GM18502 (cell line): ENCODE measurements around the gene WDR86.

Experiments used
- ATAC-seq: cut with Tn5 transposase; IDR thresholded peaks from one replicate; pipeline ENCODE4 v1.9.1; 2021; ENCODE audit warnings: mild to moderate bottlenecking; ENCODE audit not compliant: unreplicated experiment, poor library complexity

The WDR86 gene

DNA sequence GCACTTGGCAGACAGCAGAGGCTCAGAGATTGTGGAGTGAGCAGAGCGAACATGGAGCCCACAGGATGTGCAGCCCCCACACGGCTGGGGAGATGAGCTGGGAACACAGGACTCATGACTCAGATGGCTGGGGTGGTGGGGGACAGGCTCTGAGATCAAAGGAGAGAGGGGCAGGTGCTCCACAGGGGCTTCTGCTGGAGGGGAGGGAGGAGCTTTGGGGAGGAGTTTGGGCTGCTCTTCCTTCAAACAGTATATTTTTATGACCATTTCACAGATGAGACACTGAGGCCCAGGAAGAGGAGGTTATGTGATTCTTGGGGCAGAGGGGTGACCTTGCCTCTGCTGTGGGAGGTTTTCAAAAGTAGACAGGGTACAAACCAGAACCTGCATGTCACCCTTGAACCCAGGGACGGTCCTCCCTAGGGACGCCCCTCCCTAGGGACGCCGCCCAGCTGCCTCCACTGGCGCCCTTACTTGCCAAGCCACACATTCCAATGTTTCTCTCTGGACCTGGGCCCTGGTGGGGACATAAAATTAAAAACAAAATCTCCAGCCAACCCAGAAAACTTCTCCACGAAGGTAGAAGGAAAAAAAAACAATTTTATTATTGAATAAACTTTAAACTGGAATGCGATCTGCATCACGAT lies 31.1 kb upstream of the WDR86 start:
- no peak for ATAC-seq

DNA sequence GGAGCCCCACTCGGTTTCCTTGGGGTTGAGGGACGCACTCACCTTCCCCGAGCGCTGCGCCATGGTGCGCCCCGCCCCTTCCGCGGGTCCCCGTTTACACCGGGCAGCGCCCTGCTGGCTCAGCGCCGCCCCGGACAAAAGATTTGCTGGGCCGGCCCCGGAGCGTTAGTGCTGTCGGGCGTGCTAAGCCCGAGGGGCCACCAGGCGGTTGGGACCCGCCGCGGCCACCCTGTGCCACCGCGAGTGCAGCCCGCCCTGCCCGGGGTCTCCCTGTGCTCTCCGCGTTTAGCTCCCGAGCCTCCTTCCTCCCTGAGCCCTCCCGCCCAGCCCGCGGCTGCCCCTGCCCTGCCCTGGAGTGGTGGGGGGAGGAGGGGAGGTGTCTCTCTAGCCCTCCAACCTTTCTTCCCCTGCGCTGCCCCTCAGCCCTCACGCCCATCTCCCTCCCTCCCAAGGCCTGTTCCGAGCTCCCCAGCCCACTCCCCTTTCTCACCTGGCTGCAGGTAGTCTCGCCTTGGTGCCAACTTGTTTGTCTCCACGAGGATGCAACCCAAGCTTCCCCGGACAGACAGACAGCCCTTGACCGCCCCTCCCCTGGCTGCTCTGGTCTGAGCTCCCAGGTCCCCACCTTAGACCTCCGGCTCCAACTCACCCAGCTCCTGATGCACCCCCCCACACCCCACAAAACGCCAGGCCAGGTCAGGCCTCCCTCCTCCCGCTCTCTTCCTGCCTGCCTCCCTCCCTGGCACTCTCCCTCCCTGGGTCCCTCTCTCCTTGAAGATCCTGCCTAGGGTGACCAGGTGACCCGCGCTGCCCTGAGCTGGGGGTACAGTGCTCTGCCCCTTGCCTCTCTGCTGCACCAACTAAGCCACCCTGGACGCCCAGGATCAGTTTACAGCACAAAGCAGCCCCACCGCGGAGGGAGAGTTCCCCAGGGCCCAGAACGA lies 30.3 kb upstream of the WDR86 start, which contains the start of gene CRYGN:
Gene CRYGN, minus strand, starts transcription at position 287 of the 944 bp plus-strand sequence. Its CDS starts 224 bp downstream, at position 63.
- ATAC-seq: no peak

DNA sequence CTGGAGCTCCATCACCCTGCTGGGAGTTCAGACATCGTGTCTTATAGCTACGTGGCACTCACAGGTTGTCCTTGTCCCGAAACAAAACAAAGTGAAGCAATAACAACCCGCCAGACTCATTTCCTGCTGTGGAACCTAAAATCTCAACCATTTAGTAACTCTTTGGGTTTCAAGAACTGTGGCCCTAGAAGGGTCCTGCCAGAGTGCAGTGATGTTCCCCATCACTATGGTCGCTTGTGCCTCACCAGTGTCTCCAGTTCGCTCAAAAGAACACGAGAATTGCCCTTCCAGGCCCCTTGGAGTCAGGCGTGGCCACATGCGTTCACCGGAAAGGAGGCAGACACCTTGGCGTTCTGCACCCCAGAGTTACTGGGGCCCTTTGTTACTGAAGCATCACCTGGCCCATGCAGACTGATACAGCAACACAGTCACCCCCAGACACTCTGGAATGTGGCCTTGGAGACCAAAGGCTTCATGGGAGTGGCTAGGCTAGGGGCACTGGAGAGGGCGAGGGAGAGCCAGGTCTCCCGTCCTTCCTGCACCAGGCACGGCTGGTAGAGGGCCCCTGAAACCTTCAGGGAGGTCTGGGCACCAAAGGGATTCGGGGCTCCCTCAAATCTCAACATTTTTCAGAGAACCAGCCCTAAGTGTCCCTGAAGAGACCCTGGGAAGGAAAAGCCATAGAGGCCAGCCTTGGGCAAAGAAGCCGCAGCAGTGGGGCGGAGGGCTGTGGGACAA lies 29.2 kb upstream of the WDR86 start:
- no peak for ATAC-seq

DNA sequence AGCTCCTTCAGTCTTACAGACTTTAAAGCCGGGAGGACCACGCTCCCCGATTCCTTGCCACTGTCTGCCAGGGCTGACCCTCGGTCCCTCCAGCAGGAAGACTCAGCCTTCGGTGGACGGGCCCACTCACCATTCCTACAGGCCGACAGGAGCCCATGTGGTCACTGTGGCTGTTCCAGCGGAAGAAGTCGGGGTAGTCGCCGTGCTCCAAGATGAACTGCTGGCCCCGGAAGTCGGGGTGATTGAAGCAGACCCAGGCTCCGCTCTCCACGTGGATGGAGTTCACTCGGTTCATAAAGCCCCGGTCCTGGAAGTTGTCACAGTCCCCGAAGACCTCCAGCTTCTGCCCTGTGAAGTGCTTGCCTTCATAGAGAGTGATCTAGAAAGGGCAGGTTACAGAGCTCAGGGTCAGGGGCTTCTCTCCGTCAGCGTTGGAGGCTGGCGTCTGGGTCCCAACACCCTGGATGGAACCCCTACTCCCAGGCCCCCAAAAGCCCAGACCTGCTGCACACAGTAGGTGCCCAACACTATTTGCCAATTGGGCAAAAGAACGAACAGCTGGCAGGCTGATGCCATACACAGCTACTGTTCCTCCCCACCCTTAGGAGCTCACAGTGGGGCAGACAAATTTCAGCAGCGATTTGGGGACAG lies 28.2 kb upstream of the WDR86 start:
- no peak for ATAC-seq

DNA sequence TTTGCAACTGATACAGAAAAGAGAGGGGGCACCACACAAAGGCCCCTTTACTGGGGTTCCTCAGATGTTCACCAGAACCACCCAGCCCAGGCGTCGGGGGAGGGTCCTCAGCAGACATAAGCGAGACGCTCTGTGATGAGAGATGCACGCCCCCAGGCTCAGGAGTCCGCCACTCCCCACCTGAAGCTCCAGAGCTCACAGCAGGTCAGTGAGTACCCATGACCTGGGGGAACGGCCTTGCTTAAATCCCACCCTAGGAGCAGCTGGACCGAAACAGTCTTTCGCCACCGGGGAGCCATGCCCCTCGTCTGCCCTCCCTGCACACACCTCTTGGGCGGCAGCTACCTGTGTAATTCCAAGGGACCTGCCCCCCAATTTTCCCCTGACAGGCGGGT lies 27.3 kb upstream of the WDR86 start:
- ATAC-seq: no peak

DNA sequence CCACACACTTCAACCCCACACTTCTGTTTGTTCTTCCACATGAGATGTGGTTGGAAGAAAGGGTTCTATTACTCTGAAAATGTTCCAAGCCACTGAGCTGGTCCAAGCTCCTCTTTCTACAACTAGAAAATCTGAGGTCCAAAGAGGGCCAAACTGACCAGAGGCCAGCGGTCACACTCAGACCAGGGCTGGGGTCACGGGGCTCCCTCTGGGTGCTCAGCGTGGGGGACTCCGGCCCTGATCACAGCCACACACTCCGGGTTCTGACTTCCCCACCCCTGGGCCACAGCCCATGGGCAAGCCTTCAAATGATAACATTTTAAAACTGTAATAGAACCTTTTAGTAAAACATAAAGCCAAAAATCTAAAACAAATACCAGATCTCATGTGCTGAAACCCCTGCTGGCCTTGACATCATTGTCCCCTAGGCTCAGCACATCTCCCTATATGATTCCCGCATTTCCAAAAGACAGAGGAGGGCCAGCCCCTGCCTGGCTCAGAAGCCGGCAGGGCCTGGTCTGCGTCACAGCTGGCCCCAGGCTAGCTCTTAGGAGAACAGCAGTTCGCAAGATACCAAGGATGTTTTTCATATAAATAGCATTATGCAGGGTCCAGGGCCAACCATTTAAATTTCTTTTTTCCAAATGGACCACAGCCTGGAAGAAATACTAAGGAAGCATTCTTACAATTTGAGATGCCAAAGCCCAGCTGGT lies 26.8 kb upstream of the WDR86 start:
- no peak for ATAC-seq

DNA sequence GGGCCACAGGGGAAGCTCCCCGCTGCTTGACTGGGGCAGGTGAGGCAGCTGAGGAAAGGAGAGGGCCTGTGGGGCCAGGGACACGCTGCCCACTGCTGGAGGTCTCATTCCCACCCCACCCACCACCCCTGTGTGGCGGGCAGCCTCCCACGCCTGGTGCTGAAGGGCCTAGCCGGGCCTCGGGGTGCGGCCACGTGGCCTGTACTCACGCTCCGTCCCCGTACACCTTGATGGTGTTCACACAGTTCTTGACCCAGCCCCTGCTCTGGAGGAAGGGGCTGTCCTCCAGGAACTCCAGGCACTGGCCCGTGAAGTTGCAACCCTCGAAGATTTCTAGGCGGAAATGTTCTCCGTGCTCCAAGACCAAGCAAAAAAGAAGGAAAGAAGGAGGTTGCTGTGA lies 26.1 kb upstream of the WDR86 start:
- no peak for ATAC-seq

DNA sequence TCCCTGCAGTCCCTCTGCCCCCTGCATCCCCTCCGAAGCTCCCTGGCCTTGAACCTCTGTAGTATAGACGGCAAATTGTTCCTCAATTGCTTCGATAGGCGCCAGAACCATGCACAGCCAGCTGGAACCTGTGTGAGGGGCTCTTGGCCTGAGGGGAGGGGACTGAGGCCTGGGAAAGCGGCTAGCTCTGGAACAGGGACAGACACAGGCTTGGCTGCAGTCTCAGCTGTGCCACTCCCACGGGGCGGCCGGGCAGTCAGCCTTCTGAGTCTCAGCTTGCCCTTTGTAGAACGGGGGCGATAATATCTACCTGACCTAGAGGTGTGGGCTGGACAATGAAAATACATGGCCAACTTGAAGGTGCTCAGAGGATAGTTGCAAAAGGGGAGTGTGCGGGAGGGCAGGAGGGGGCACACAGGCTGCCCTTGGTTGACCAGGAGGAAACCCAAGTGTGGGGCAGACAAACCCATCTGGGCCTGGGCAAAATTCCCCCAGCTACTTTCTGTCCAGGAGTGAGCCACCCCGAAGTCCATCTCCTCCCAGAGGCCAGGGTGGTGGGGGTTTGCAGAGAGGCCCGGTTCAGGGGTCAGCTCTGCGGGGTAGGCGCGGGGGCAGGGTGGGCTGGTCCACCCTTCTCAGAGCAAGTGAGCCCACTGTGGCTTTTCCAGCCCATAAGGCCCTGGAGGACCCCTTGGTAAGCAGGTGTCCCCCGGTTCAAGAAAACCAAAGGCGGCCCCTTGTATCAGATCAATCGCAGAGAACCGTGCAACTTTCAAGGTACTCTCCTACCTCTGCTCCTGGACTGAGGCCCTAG lies 25.5 kb upstream of the WDR86 start:
- ATAC-seq: no peak

DNA sequence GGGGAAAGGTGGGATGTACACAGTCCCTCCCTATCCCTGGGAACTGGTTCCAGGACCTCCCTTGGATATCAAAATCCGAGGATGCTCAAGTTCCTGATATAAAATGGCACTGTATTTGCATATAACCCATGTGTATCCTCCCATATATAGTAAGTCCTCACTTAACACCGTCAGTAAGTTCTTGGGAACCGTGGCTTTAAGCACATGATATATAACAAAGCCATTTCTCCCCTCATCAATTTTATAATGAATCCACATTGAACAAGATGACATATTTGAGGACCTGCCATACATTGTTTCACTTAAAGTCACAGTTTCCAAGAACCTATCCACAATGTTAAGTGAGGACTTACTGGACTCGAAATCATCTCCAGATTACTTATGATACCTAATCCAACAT lies 24.7 kb upstream of the WDR86 start:
- no peak for ATAC-seq

DNA sequence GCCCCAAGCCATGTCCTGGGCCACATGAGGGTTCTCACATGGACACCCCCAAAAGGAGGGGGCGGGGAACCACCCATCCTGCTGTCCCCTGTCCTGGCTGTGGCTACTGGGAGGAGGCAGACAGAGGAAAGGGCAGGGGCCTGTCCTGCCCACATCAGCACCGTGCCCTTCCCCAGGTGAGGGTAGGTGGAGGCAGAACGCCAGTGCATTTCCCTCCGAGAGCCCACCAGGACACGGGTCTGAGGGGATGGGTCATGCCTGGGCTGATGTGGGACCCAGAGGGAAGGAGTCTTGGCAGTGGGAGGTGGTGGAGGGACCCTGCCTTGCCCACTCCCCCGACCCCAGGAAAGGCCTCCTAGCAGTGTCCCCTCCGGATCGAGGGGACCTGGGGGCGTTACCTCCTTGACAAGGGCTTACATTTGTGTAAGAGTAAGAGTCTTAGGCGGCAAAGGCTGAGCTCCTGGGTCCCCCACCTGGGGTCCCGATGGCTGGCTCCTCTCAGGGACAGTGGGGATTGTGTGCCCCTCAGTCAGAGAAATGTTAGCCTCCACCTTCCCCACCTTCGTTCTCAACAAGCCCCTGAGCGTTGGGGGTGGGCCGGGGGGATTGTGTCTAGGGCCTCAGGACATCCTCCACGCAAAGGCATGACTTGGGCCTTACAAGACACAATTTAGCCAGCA lies 24.0 kb upstream of the WDR86 start:
- ATAC-seq: no peak

DNA sequence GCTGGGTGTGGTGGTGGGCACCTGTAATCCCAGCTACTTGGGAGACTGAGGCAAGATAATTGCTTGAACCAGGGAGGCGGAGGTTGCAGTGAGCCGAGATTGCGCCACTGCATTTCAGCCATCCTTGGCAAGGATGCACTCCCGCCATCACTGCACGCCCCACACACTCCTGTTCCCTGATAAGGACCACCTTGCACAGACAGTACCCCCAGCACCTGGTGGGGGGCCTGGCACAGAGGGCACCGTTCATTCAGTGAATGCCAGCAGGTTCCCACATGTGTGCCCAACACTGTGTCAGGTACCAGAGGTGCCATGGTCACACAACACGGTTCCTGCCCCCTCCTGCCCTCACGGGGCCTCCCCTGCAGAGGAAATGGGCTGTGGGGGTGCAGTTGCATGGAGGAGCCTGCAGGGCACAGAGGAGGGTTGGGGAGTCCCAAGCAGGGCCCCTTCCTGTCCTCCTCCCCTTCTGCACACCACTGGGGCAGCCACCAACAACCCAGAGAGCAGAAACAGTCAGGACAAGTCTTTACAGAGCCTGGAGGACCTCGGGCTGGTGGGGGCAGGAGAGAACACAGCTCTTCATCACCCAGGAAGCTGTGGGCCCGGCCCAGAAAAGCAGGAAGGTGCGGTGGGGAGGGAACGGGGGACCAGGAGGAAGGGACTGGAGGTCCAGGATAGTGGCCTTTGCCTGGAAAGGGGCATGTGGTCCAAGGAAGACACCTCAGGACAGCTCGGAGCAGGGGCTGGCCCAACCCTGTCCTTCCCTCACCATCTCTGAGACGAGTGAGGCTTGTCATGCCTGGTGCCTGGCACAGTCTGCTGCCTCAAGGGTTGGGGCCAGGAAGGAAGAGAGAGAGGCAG lies 23.1 kb upstream of the WDR86 start:
- peak; percentile 73 for ATAC-seq

DNA sequence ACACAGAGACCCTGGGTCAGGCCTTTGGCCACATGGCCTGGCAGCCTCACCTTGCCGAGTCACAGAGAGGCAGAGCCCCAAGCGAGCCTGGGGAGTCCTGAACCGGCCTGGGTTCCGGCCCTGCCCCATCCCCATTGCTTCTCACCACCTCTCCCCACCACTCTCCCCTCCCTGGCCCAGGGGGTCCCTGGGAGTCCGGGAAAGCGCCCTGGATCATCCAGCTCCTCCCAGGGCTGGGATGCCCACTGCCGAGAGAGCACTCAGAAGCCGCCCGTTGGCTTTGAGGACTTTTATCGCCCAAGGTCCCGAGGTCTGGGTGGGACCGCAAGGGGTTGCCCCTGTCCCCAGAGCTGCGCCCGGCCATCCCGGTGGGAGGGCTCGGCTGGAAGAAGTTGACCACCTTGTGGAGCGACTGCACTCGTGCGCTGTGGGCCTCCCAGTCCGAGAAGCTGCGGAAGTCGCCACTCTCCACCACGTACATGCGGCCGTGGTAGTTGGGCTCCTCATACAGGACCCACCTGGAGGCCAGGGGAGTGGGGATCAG lies 22.0 kb upstream of the WDR86 start:
- no peak for ATAC-seq

DNA sequence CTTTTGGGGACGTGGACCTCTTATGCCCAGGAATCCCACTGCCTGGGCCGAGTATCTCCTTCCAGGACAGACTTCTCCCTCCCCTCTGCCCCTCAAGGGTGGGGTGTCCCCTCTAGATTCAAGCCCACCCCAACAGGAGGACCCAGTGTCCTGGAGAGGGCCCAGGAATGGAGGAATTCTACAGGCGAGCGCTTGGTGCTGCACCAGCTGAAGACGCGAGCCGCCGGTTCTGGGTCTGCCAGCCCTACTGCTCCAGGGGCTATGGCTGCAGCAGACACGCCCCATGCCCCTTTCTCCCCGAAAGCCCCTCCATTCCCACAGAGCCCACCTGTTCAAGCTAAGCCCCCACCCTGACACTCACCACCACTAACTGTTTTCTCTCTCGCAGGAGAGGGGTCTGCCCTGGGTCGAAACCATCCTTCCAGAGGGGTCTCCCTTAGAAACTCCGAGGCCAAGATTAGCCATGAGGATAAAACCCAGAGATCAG lies 21.5 kb upstream of the WDR86 start:
- no peak for ATAC-seq

DNA sequence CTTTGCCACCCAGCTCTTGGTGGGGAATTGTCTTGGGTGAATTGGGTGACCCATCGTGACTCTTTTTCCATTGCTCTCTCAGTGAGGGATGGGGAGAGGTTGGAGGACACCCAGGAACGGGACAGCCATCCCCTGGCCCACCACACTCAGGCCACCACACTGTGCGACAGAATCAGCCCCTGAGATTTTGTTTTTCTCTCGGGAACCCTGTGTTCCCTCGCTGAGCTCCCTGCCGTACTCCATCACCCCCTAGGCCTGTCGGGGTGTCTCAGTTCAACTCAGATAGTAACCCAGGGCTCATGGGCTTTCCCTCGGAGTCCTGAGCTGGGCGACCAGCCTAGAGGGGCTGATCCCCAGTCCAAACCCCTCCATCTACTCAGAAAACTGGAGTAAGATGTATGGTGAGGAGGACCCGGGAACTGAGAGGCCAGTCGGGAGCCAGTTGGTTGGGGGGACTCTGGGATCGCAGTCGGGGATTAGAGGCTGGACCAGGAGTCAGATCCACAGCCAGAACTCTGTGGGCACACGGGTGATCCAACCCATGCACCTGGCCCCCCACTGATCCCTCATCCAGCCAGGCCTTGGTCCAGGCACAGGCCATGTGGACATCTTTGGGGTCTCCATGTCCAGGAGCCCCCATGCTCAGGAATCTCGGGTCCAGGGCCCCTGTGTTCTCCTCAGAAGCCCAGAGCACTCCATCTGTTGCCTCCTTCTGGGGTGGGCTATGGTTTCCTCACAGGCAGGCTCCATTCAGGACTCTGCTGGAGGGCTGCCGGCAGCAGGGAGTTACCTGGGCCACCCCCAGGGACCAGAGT lies 20.8 kb upstream of the WDR86 start:
- ATAC-seq: no peak

DNA sequence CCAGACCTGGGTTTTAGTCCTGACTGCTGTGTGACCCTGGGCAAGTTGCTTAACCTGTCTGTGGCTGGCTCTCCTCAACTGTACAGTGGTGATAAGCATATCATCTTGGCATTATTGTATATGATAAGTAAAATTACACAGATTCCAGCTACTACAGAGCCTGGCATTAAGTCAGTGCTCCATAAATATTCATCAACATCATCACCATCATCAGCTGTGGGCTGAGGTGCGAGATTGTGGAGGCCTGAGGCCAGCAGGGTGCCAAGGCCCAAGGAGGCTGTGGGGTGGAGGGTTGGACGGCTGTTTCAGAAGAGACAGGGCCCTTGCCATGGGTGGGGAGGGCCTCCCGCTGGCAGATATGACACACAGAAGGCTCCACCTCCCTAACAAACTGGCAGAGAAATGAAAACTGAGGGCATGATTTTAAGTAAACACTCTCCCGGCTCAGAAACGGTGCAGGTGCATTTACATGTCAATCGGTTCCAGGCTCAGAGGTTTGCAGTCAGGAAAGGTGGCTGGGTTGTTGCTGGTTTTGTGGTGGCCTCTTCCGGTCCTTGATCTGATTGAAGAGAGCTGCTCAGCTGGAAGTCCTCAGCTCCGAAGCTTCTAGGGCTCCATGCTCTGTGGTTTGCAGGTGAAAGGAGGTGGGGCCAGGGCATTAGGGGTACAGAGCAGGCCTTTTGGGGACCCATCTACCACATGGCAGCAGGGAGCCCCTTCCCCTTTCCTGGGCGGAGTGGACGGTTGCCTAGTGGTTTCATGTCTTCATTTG lies 19.9 kb upstream of the WDR86 start:
- ATAC-seq: peak; percentile 78

DNA sequence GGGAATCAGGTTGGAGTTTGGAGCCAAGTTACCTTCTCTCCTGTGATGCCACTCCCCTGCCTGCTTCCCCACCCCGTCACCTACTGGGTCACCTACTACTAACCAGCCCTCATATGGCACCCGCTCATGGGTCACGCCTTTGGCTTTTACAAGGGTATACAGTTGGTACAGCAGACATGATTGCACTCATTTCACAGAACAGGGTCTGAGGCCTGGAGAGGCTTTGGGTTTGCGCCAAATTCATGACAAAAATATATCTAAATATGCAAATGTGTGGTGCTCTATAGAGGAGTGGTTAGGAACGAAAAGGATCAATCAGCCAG lies 19.4 kb upstream of the WDR86 start:
- ATAC-seq: no peak
